HepG2 (cell line): Measurements from ENCODE around the gene SOX5. TPM values are rescaled to one million over a fixed set of nuclear protein-coding genes. Genes with fewer than 3 reads are reported as not detected.

Experiments
- ATAC-seq: fragments of 200-7000 bp; cut with Tn5 transposase; 3 replicates; pipeline ENCODE4 v1.9.1; 2020; ENCODE audit warnings: mild to moderate bottlenecking, moderate library complexity
- BruUV-seq: library from RNA; stranded (reverse); fragments of 400-500 nt; replicated peaks from 2 replicates; lab custom pipeline; 2021; lab: Mats Ljungman, UMichigan
- CTCF ChIA-PET: fragments of 300-600 bp; formaldehyde crosslinking; extraction: SDS; loops from one replicate; lab custom pipeline; 2021; ENCODE audit warnings: low total read pairs, inconsistent platforms, low intra/inter-chr PET ratio; lab: Yijun Ruan, JAX
- POLR2A ChIA-PET: fragments of 350-600 bp; sonication (Branson Sonifier 250); formaldehyde crosslinking; loops from one replicate; lab custom pipeline; 2020; ENCODE audit warnings: antibody characterized with exemption, inconsistent platforms; lab: Yijun Ruan, JAX
- DNase-seq: peaks from one replicate; pipeline ENCODE4 v3.0.0-alpha.2; 2015; ENCODE audit warnings: low spot score
- FAIRE-seq: peaks from 3 replicates; lab custom pipeline; 2011; peaks lifted over from hg19 to GRCh38; lab: Jason Lieb, UNC
- H2AFZ ChIP-seq: one replicate; pipeline ENCODE4 v1.6.1; 2011; ENCODE audit warnings: low read length, inconsistent platforms
- H3K27ac ChIP-seq: fragments of 300-600 bp; 3 replicates; pipeline ENCODE4 v1.8.0; 2011; ENCODE audit warnings: mixed run types, mild to moderate bottlenecking, mixed read lengths, low read length, inconsistent platforms; ENCODE audit not compliant: insufficient read depth; ENCODE audit errors: extremely low read length
- H3K27me3 ChIP-seq, 2 experiments: fragments of 200-600 bp in 1 of 2; 2 replicates in 1 of 2; 3 replicates in 1 of 2; pipeline versions ENCODE4 v1.6.0 to v1.8.0; 2011; ENCODE audit warnings: low read length in 2 of 2, mild to moderate bottlenecking in 2 of 2, moderate library complexity in 2 of 2, inconsistent platforms in 1 of 2; ENCODE audit not compliant: insufficient read depth in 2 of 2, control insufficient read depth in 1 of 2
- H3K36me3 ChIP-seq, 2 experiments: fragments of 200-600 bp in 1 of 2; replicated peaks in 1 of 2; 2 replicates in 1 of 2; 3 replicates in 1 of 2; pipeline versions ENCODE4 v1.5.1 to v1.8.0; 2011; ENCODE audit warnings: low read length in 2 of 2, inconsistent platforms in 1 of 2; ENCODE audit not compliant: insufficient read depth in 2 of 2, control insufficient read depth in 1 of 2
- H3K4me1 ChIP-seq: 2 replicates; pipeline ENCODE4 v1.5.1; 2012; ENCODE audit warnings: low read length, inconsistent platforms; ENCODE audit not compliant: insufficient read depth
- H3K4me2 ChIP-seq: 2 replicates; pipeline ENCODE4 v1.6.0; 2011; ENCODE audit warnings: low read depth, low read length, inconsistent platforms
- H3K4me3 ChIP-seq, 3 experiments: fragments of 200-600 bp in 1 of 3; sonication (generic), shearing (Covaris generic) in 1 of 3; replicated peaks in 1 of 3; 2 replicates each; pipeline ENCODE4 v1.5.1; 2011 to 2016; ENCODE audit warnings: low read length in 3 of 3, inconsistent platforms in 2 of 3, low read depth in 2 of 3, mild to moderate bottlenecking in 2 of 3, control low read depth in 1 of 3, mixed read lengths in 1 of 3; ENCODE audit not compliant: insufficient read depth in 1 of 3
- H3K79me2 ChIP-seq: one replicate; pipeline ENCODE4 v1.6.1; 2011; ENCODE audit warnings: low read length, inconsistent platforms; ENCODE audit not compliant: insufficient read depth
- H3K9ac ChIP-seq: 2 replicates; pipeline ENCODE4 v1.6.0; 2011; ENCODE audit warnings: mild to moderate bottlenecking, low read depth, low read length, inconsistent platforms; ENCODE audit not compliant: insufficient read depth
- H3K9me3 ChIP-seq: 2 replicates; pipeline ENCODE4 v1.5.1; 2012; ENCODE audit warnings: mild to moderate bottlenecking, low read length
- H4K20me1 ChIP-seq: 2 replicates; pipeline ENCODE4 v1.6.0; 2011; ENCODE audit warnings: inconsistent platforms, mild to moderate bottlenecking, low read length, moderate library complexity; ENCODE audit not compliant: insufficient read depth
- ATF7-NPFF ChIP-seq: sonication (generic); formaldehyde crosslinking; IDR thresholded peaks from 2 replicates; pipeline ENCODE4 v1.8.1; 2023; ENCODE audit warnings: mild to moderate bottlenecking, low read depth, missing genetic modification reagents, moderate library complexity
- CHD4 ChIP-seq: fragments of 200-600 bp; sonication (generic); IDR thresholded peaks from 2 replicates; pipeline ENCODE4 v1.7.0; 2017; ENCODE audit warnings: mild to moderate bottlenecking, low read length, borderline replicate concordance
- HIC2 ChIP-seq: sonication (generic); formaldehyde crosslinking; IDR thresholded peaks from 2 replicates; pipeline ENCODE4 v1.9.0; 2022; ENCODE audit warnings: low read depth, missing genetic modification reagents
- HOXA7 ChIP-seq: sonication (generic); formaldehyde crosslinking; IDR thresholded peaks from 2 replicates; pipeline ENCODE4 v1.8.1; 2022; ENCODE audit warnings: mild to moderate bottlenecking, missing genetic modification reagents, moderate library complexity
- NFYC ChIP-seq: IDR thresholded peaks from 2 replicates; pipeline ENCODE4 v1.6.1; 2016; ENCODE audit warnings: missing genetic modification reagents, missing compliant biosample characterization
- SMYD3 ChIP-seq: sonication (generic); formaldehyde crosslinking; IDR thresholded peaks from 2 replicates; pipeline ENCODE4 v1.8.1; 2023; ENCODE audit warnings: mild to moderate bottlenecking, missing genetic modification reagents
- TGIF2 ChIP-seq: IDR thresholded peaks from 2 replicates; pipeline ENCODE4 v1.6.1; 2016; ENCODE audit warnings: control low read depth, missing compliant biosample characterization
- ZIK1 ChIP-seq: sonication (generic); formaldehyde crosslinking; IDR thresholded peaks from 2 replicates; pipeline ENCODE4 v1.5.0; 2020; ENCODE audit warnings: mild to moderate bottlenecking, low read depth, missing genetic modification reagents, borderline replicate concordance
- ZMYM4 ChIP-seq: sonication (generic); formaldehyde crosslinking; IDR thresholded peaks from 2 replicates; pipeline ENCODE4 v1.8.1; 2023; ENCODE audit warnings: mild to moderate bottlenecking, missing genetic modification reagents
- ZNF354B ChIP-seq: sonication (generic); formaldehyde crosslinking; IDR thresholded peaks from 2 replicates; pipeline ENCODE4 v1.8.0; 2022; ENCODE audit warnings: mild to moderate bottlenecking, missing genetic modification reagents
- WGBS: methylation state at CpG from one replicate; pipeline ENCODE4 v1.1.6; 2017; ENCODE audit warnings: low lambda C conversion rate; 5-methylcytosine and 5-hydroxymethylcytosine counted together
- in situ Hi-C: cut with HindIII; loops from 2 replicates; pipeline ENCODE4 v1.10.0; 2017; ENCODE audit warnings: low pct_unique_long_range_greater_than_20kb; ENCODE audit not compliant: extremely low pct_ligation_motif_present
- intact Hi-C: fragments of 100-400 bp; cut with micrococcal nuclease; formaldehyde crosslinking; loops from one replicate; pipeline ENCODE4 v1.10.0; 2022; ENCODE audit not compliant: unreplicated experiment
- polyA plus RNA-seq, 8 experiments: library from polyadenylated mRNA; depleted of rRNA in 3 of 8; stranded (reverse) in 7 of 8; unstranded in 1 of 8; fragments of >200 nt; fragmentation: Illumina TruSeq in 4 of 8; extraction: Trizol in 4 of 8; gene quantifications; 2 replicates each; pipeline versions ENCODE4 v1.2.1 to v1.2.3, GENCODE V29; 2011 to 2016; ENCODE audit warnings: low read depth in 4 of 8, missing spikeins in 1 of 8, mixed read lengths in 1 of 8; ENCODE audit not compliant: insufficient read depth in 1 of 8
- total RNA-seq, 5 experiments: library from RNA; depleted of rRNA; stranded (reverse); fragments of >200 nt; fragmentation: Illumina TruSeq; extraction: Trizol; gene quantifications; 2 replicates each; pipeline ENCODE4 v1.2.3, GENCODE V29; 2016; ENCODE audit warnings: low read depth in 1 of 5
- TF ChIP-seq, protein P1 (sequence below): IDR thresholded peaks from 2 replicates; pipeline ENCODE4 v1.6.1; 2016; ENCODE audit warnings: missing genetic modification reagents, missing compliant biosample characterization
- TF ChIP-seq, protein P2 (sequence below): sonication (generic); formaldehyde crosslinking; IDR thresholded peaks from 2 replicates; pipeline ENCODE4 v1.4.0; 2020; ENCODE audit warnings: missing genetic modification reagents; ENCODE audit errors: not compliant biosample characterization

SOX5 gene
- total and polyA plus RNA-seq, 2 of the 13 experiments (the other 11 are each of a cell fraction or from before 2014, with no cell fraction given) = 18.5 to 76.4 TPM

- Histone ChIP-seq H3K27me3 (no peaks in the 10 kb centered on the region), H3K4me3 (no peak overlapping the region), H4K20me1 (no peaks in the 10 kb centered on the region), H3K9ac (no peak overlapping the region), H3K4me1 (peaks cover 8% of the 10 kb centered on the region; the same call in 1 of the 2 replicates), H3K36me3 (peaks cover 8 to 27% of the 10 kb centered on the region in 2 experiments), H3K27ac (no peak overlapping the region), H3K4me2 (no peak overlapping the region), H3K79me2 (peaks cover 29% of the 10 kb centered on the region), H2AFZ (no peak overlapping the region), H3K9me3 (peaks cover 7% of the 10 kb centered on the region)
- no TSS peak for BruUV-seq
- TF ChIP-seq, protein P1, sequence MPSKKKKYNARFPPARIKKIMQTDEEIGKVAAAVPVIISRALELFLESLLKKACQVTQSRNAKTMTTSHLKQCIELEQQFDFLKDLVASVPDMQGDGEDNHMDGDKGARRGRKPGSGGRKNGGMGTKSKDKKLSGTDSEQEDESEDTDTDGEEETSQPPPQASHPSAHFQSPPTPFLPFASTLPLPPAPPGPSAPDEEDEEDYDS (CRISPR knock-in tag) = no peak
- TF ChIP-seq NFYC (CRISPR knock-in tag) = no peak
- TF ChIP-seq, protein P2, sequence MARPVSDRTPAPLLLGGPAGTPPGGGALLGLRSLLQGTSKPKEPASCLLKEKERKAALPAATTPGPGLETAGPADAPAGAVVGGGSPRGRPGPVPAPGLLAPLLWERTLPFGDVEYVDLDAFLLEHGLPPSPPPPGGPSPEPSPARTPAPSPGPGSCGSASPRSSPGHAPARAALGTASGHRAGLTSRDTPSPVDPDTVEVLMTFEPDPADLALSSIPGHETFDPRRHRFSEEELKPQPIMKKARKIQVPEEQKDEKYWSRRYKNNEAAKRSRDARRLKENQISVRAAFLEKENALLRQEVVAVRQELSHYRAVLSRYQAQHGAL = no peak
- TF ChIP-seq ZIK1 (CRISPR knock-in tag) = no peak
- no peak for TF ChIP-seq CHD4
- TF ChIP-seq HIC2 (CRISPR knock-in tag) = no peak
- TF ChIP-seq ZNF354B = no peak
- no peak for TF ChIP-seq TGIF2 (CRISPR knock-in tag)
- TF ChIP-seq SMYD3 (CRISPR knock-in tag) = no peak
- TF ChIP-seq HOXA7 (CRISPR knock-in tag) = no peak
- no peak for TF ChIP-seq ATF7-NPFF (CRISPR knock-in tag)
- TF ChIP-seq ZMYM4 (CRISPR knock-in tag) = no peak
- CTCF ChIA-PET = no interaction called here
- 100% methylated on average over 1 of the region's 1 CpG for WGBS
- ATAC-seq = no peak
- in situ Hi-C loops = no loop called here
- no peak for DNase-seq
- FAIRE-seq = no peak
- intact Hi-C loops = no loop called here
- POLR2A ChIA-PET = no interaction called here
These were observed 51.3 kb downstream of the SOX5 start for GRCh38 chr12:23898121-23898520.
